SK-N-SH (cell line): ENCODE measurements around the gene PBXIP1. TPM values are rescaled to one million over a fixed set of nuclear protein-coding genes. Genes with fewer than 3 reads are reported as not detected.

ENCODE experiments used
- CHD2 ChIP-seq: fragments of 150-350 bp; IDR thresholded peaks from 2 replicates; pipeline ENCODE4 v1.6.1; 2018; ENCODE audit warnings: low read length; ENCODE audit not compliant: partially characterized antibody
- ELF1 ChIP-seq: IDR thresholded peaks from 2 replicates; pipeline ENCODE4 v1.4.0; 2012
- FOXJ3 ChIP-seq: sonication (generic); formaldehyde crosslinking; IDR thresholded peaks from 2 replicates; pipeline ENCODE4 v1.5.1; 2020; ENCODE audit warnings: mild to moderate bottlenecking, missing genetic modification reagents
- FOXM1 ChIP-seq: IDR thresholded peaks from 2 replicates; pipeline ENCODE4 v1.4.0; 2012; ENCODE audit warnings: low read depth, mild to moderate bottlenecking
- GABPA ChIP-seq: IDR thresholded peaks from 2 replicates; pipeline ENCODE4 v1.4.0; 2012; ENCODE audit warnings: low read depth, mild to moderate bottlenecking
- GATA2 ChIP-seq: sonication (generic); formaldehyde crosslinking; IDR thresholded peaks from 2 replicates; pipeline ENCODE4 v1.5.0; 2020; ENCODE audit warnings: mild to moderate bottlenecking, missing genetic modification reagents
- JUND ChIP-seq: IDR thresholded peaks from 2 replicates; pipeline ENCODE4 v1.4.0; 2012
- MEF2A ChIP-seq: IDR thresholded peaks from 2 replicates; pipeline ENCODE4 v1.4.0; 2012; ENCODE audit warnings: low read depth, borderline replicate concordance
- MXI1 ChIP-seq: IDR thresholded peaks from 2 replicates; pipeline ENCODE4 v1.6.1; 2012; ENCODE audit warnings: mild to moderate bottlenecking, low read depth, low read length, improper control_type of control experiment
- NFIC ChIP-seq: IDR thresholded peaks from 2 replicates; pipeline ENCODE4 v1.4.0; 2012; ENCODE audit warnings: borderline replicate concordance
- NRF1 ChIP-seq: IDR thresholded peaks from 2 replicates; pipeline ENCODE4 v1.6.1; 2012; ENCODE audit warnings: low read depth, mild to moderate bottlenecking, low read length
- POLR2AphosphoS5 ChIP-seq: IDR thresholded peaks from 2 replicates; pipeline ENCODE4 v1.6.1; 2012; ENCODE audit warnings: low read depth, low read length
- RCOR1 ChIP-seq: fragments of 150-350 bp; IDR thresholded peaks from 2 replicates; pipeline ENCODE4 v1.6.1; 2017; ENCODE audit warnings: antibody characterized with exemption, low read length
- RFX5 ChIP-seq: IDR thresholded peaks from 2 replicates; pipeline ENCODE4 v1.6.1; 2012; ENCODE audit warnings: mild to moderate bottlenecking, improper control_type of control experiment, low read length
- RXRA ChIP-seq: IDR thresholded peaks from 2 replicates; pipeline ENCODE4 v1.4.0; 2012; ENCODE audit warnings: low read depth, mild to moderate bottlenecking, borderline replicate concordance
- SIN3A ChIP-seq: IDR thresholded peaks from 2 replicates; pipeline ENCODE4 v1.6.1; 2012; ENCODE audit warnings: low read depth, mild to moderate bottlenecking, low read length, moderate library complexity, borderline replicate concordance
- TEAD4 ChIP-seq: IDR thresholded peaks from 2 replicates; pipeline ENCODE4 v1.4.0; 2012; ENCODE audit warnings: mild to moderate bottlenecking, borderline replicate concordance; ENCODE audit not compliant: insufficient read depth
- YY1 ChIP-seq: IDR thresholded peaks from 2 replicates; pipeline ENCODE4 v1.4.0; 2012; ENCODE audit warnings: low read depth, mild to moderate bottlenecking
- polyA plus RNA-seq, 3 experiments: library from polyadenylated mRNA; depleted of rRNA; stranded (reverse); fragments of >200 nt; gene quantifications; 2 replicates each; pipeline ENCODE4 v1.2.3, GENCODE V29; 2012
- TF ChIP-seq, protein P1 (sequence below): IDR thresholded peaks from 2 replicates; pipeline ENCODE4; 2012
- TF ChIP-seq, protein P2 (sequence below): fragments of 150-350 bp; IDR thresholded peaks from 2 replicates; pipeline ENCODE4 v1.6.1; 2017; ENCODE audit warnings: antibody characterized with exemption, low read length, low read depth, borderline replicate concordance
- TF ChIP-seq, protein P3 (sequence below): IDR thresholded peaks from 2 replicates; pipeline ENCODE4 v1.4.0; 2012; ENCODE audit warnings: low read depth, borderline replicate concordance
- TF ChIP-seq, protein P4 (sequence below): IDR thresholded peaks from 2 replicates; pipeline ENCODE4 v1.4.0; 2012; ENCODE audit warnings: low read depth, borderline replicate concordance

Gene PBXIP1
- polyA plus RNA-seq, 1 of the 3 experiments (the other 2 are of a cell fraction): 55.9 TPM

DNA sequence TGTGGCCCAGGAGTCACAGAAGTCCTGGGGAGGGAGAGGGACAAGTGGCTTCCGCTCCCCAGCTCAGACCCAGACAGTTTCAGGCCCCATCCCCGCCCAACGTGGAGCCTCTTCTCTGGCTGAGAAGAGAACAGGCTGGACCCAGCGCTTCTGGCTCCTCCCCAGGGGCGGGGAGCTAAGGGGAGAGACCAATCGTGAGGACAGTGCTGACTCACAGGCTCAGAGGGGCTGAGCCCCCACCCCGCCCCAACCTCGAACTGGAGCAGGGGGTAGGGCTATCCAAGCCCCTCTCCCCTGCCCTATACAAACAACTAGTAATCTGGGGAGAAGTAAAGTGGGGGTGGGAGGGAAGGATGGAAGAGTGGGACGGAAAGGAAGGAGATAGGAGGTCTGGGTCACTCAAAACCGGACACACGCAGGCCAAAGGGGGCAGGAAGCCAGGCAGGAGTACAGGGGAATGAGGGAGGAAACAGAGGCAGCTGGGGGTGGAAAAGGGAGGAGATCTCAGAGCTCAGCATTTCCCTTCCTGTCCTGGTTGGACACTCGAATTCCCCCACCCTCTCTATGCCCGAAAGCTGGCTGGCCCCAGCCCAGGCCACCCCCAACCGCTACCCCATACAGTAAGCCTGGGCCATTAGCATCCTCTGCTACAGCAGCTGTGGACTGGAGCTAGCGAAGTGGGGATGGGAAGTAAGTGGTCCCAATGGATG is 14.9 kb upstream of the PBXIP1 start, which contains the start of gene SHC1 (continued):
- peak; percentile 99 for TF ChIP-seq POLR2AphosphoS5
- peak; percentile 66 for TF ChIP-seq GABPA
- TF ChIP-seq RFX5: no peak
- TF ChIP-seq GATA2 (CRISPR knock-in tag): no peak
- no peak for TF ChIP-seq FOXM1
- peak; percentile 53; the same call in 1 of the 2 replicates for TF ChIP-seq SIN3A
- peak; percentile 71 for TF ChIP-seq CHD2
- TF ChIP-seq, protein P1, sequence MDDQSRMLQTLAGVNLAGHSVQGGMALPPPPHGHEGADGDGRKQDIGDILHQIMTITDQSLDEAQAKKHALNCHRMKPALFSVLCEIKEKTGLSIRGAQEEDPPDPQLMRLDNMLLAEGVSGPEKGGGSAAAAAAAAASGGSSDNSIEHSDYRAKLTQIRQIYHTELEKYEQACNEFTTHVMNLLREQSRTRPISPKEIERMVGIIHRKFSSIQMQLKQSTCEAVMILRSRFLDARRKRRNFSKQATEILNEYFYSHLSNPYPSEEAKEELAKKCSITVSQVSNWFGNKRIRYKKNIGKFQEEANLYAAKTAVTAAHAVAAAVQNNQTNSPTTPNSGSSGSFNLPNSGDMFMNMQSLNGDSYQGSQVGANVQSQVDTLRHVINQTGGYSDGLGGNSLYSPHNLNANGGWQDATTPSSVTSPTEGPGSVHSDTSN: no peak; the same call in 1 of the 2 replicates
- no peak; the same call in 1 of the 2 replicates for TF ChIP-seq NFIC
- TF ChIP-seq MXI1: peak; percentile 84
- TF ChIP-seq YY1: no peak
- no peak for TF ChIP-seq ELF1
- no peak for TF ChIP-seq FOXJ3 (CRISPR knock-in tag)
- TF ChIP-seq, protein P2, sequence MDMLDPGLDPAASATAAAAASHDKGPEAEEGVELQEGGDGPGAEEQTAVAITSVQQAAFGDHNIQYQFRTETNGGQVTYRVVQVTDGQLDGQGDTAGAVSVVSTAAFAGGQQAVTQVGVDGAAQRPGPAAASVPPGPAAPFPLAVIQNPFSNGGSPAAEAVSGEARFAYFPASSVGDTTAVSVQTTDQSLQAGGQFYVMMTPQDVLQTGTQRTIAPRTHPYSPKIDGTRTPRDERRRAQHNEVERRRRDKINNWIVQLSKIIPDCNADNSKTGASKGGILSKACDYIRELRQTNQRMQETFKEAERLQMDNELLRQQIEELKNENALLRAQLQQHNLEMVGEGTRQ: no peak
- TF ChIP-seq RCOR1: no peak
- TF ChIP-seq MEF2A: no peak
- TF ChIP-seq, protein P3, sequence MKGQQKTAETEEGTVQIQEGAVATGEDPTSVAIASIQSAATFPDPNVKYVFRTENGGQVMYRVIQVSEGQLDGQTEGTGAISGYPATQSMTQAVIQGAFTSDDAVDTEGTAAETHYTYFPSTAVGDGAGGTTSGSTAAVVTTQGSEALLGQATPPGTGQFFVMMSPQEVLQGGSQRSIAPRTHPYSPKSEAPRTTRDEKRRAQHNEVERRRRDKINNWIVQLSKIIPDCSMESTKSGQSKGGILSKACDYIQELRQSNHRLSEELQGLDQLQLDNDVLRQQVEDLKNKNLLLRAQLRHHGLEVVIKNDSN: no peak
- TF ChIP-seq NRF1: no peak
- no peak for TF ChIP-seq RXRA
- TF ChIP-seq TEAD4: no peak
- TF ChIP-seq, protein P4, sequence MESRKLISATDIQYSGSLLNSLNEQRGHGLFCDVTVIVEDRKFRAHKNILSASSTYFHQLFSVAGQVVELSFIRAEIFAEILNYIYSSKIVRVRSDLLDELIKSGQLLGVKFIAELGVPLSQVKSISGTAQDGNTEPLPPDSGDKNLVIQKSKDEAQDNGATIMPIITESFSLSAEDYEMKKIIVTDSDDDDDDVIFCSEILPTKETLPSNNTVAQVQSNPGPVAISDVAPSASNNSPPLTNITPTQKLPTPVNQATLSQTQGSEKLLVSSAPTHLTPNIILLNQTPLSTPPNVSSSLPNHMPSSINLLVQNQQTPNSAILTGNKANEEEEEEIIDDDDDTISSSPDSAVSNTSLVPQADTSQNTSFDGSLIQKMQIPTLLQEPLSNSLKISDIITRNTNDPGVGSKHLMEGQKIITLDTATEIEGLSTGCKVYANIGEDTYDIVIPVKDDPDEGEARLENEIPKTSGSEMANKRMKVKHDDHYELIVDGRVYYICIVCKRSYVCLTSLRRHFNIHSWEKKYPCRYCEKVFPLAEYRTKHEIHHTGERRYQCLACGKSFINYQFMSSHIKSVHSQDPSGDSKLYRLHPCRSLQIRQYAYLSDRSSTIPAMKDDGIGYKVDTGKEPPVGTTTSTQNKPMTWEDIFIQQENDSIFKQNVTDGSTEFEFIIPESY: no peak
- TF ChIP-seq JUND: peak; percentile 35; the same call in 1 of the 2 replicates
